H4 (cell line): ENCODE results near the gene WDR73. TPM values are rescaled to one million over a fixed set of nuclear protein-coding genes. Genes with fewer than 3 reads are reported as not detected.

ENCODE experiments used
- DNase-seq: peaks from one replicate; pipeline ENCODE4 v3.0.0-alpha.2; 2015; ENCODE audit warnings: low spot score
- total RNA-seq: library from RNA; depleted of rRNA; stranded (reverse); fragments of >200 nt; shearing (Covaris generic); gene quantifications from 2 replicates; pipeline ENCODE4 v1.2.3, GENCODE V29; 2014

WDR73 gene
- total RNA-seq, 1 experiment from 2014 or later: 17.9 TPM

DNA sequence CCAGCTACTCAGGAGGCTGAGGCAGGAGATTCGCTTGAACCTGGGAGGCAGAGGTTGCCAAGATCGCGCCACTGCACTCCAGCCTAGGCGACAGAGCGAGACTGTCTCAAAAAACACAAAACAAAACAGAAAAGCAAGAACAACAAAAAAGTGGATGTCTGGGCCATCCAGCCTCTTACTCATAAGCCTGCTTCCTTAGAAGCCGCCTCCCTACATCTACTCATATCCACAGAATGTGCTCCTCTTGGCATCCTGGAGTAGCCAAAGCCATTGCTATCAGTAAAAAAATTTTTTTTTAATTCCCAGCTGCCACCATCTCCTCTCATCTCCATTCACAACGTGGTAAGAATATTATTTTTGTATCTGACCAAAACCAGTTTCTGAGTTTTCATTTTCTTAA, 42.5 kb downstream of the WDR73 start:
- no peak for DNase-seq

DNA sequence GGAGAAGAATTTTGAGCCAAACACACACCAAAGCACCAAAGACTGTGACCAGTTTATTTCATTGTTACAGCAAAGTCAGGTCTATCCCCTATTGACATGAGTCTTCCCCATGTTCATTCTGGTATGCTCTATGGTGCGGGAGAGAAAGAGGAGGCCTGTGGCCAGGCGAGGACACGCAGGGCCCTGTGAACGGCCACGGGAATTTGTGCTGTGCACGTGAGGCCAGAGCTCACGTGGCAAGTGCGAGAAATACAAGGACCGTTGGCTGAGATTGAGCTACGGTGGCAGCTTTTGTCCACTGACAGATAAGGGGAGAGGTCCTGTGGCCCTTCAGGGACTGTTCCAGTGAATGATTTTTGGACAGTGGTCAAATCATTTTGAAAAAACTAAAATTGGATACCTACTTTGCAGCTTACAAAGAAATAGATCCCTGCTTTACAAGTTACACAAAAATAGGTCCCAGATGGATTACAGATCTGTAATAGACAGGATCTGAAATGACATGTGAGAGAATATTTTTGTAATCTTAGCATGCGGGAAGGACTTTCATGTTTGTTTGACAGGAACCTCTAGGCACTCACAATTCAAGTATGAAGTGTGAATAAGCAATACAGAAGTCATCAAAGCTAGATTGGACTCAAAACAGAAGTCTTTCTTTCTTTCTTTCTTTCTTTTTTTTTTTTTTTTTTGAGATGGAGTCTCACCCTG, 44.1 kb downstream of the WDR73 start:
- no peak for DNase-seq

DNA sequence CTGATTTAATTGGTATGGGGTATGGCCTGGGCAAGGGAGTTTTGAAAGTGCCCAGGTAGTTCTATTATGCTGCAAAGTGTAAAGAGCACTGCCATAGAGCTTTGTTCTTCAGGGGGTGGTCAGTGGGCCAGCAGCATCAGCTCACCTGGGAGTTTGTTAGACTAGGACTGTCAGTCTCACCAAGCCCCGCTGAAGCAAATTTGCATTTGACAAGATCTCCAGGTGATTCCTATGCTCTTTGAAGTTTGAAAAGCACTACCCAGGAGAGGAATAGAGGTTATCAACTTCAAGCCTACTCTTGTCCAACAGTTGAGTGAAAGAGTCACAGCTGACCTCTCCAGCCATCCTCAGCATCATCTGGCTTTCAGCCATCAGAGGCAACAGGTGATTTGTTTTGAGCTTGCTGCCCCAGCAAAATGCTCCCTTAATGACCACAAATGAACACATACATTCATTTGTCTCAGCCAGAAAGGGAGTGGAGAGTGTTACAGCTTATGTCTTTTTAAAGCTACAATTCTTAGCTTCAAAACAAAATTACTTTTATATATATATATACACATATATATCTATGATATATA, 45.3 kb downstream of the WDR73 start:
- DNase-seq: no peak

DNA sequence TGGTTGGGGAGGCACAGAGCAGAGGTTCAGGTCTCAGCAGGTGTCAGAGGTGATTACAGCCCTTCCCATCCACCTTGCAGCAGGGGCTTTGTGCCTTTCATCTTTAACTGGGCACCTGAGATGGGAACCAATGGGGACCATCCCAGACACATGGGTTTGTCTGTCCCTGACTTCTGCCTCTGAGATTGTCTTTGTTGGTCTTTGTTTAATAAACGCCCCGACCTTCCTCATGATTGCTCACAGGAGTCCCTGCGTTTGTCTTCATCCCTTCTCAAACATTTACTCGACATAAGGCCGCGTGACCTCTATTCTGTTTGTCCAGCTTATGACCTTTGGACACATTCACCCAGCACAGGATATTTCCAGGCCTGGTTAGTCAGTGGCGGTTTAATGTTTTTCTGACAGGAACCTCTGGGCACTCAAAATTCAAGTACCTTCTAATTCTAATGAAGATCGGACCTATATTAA, 47.4 kb downstream of the WDR73 start:
- DNase-seq: no peak

DNA sequence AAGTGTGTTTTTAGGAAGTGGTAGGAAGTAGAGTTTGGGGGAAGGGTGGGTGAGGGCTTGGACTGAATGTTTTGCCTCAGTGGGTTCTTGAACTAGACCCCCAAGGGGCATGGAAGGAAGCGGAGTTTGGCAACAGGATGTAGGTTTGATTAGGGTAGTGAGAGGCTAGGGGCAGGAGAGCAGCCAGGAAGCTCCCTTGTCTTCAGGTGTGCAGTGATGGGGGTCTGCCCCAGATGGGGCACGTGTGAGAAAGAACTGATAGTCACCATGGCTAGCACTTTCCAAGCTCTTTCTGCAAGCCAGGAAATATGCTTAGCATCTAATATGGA, 48.6 kb downstream of the WDR73 start:
- DNase-seq: no peak

DNA sequence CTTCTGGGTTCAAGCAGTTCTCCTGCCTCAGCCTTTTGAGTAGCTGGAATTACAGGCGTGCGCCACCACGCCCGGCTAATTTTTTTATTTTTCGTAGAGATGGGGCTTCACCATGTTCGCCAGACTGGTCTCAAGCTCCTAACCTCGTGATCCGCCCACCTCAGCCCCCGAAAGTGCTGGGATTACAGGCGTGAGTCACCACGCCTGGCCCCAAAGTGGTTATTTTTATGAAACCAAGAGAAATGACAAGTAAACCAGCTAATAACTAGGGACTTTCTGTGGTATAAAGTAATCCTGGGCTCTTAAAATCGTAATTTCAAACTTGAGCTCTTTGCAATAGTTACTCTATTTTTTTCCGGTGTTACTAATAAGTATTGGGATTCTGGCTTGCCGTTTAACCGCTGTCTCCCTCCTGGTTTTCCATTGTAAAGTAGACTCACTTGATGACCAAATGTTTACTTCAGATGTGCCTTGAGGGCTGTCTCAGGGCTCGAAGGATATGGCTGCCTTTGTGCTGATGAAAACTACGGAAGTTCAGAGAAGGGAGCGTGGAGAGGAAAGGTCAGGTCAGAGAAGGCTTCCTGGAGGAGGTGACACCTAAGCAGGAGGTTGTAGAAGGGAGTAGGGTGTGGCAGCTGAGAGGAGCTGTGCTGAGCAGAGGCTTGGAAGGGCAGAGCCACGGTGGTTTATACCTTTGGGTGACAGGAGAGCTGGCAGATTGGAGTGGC, 49.1 kb downstream of the WDR73 start:
- peak; percentile 18 for DNase-seq

DNA sequence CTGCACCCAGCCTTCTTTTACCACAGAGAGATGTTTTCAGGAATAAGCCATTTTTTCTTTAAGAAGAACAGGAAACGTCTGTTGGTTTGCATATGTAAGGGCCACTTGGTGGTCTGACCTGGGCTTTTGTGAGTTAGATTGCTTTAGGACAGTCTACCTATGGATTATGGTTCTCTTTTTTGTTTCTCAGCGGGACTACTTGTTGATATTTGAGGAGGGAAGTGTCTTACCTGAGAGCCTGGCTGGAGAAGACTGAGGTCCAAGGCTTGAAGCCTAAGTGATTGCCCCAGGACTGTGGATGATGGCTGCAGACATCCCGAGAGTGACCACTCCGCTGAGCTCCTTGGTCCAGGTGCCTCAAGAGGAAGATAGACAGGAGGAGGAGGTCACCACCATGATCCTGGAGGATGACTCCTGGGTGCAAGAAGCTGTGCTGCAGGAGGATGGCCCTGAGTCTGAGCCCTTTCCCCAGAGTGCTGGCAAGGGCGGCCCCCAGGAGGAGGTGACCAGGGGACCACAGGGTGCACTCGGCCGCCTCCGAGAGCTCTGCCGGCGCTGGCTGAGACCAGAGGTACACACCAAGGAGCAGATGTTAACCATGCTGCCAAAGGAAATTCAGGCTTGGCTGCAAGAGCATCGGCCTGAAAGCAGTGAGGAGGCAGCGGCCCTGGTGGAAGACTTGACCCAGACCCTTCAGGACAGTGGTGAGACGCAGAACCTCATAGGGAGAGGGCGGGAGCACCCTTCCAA, 50.3 kb downstream of the WDR73 start:
- DNase-seq: no peak

DNA sequence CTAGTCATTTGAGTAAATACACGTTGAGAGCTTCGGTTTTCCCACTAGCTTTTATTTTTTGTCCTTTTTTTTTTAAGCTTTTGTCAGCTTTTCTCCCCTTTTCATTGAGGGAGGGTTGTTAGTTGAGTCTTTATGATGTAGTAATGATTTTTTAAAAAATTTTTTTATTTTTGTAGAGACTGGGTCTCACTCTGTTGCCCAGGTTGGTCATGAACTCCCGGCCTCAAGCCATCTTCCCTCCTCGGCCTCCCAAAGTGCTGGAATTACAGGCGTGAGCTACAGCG, 52.6 kb downstream of the WDR73 start:
- DNase-seq: no peak

DNA sequence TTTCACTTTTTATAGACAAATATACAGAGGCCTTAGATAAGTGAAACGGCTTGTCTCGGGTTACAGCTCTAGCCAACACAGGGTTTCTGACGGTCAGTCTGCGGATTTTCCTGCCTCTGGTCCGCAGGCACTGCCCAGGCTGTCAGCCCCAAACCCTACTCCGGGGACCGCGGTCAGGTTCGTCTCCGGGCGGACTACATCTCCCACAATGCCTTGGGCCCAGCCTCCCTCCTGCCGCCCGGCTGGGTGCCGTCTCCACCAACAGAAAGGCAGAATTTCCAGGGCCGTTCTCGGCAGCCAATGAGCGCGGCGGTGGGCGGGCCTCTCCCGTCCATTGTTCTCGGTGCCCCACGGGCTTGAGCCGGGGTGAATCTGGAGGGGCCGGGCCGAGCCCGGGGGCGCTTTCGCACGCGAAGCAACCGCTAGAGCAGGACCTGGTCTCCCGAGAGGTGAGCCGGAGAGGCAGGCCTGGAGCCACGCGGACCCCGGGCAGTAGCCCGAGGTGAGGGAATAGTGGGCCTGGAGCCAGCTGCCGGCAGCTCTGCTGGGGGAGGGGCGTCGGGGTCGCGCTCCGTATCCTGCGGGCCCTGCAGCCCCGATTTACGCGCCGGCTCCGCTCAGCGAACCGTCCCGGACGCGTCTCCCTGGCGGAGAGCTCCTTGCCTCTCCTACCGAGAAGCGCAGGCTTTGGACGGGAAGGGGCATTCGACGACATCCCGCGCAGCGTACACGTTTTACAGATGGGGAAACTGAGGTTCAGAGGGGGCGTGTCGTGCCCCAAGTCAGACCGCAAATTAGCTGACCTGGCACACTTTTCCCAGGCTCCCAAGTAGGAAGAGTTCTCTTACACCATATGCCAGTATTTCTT, 53.2 kb downstream of the WDR73 start, which contains the start of gene ZSCAN2:
Gene ZSCAN2 (plus strand): TSS at position 323 of the 868 bp plus-strand sequence. CDS start 2,919 bp downstream, outside the sequence.
- DNase-seq: peak; percentile 93

DNA sequence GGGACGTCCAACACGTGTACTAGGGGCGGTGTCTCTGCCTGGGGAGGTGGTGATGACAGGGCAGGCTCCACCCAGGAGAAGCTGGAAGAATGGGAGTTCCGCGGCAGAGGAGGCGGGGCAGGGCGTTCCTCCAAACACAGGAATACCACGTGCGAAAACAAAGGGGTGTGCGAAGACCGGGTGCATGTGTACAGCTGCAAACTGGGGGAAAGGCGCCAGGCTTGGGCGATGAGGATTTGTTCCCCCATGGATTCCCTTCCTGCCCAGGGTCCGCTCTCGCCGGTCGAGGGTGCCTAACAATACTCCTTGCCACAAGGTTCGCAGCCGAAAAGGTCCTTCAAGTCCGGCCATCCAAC, 53.8 kb downstream of the WDR73 start:
- peak; percentile 90 for DNase-seq

DNA sequence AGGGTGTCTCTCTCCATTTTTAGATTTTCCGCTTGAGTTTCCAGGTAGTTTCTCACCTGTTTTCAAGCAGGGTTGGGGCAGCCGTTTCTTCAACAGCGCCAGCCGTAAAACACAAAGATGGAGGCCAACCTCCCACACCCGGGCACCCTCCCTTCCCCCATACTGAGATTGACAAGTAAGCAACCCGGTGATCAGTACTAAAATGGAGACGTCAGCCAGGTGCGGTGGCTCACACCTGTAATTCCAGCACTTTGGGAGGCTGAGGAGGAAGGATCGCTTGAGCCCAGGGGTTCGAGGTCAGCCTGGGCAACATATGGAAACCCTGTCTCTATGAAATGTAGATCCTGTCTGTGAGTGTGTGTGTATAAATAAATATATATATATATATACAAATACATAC, 54.2 kb downstream of the WDR73 start:
- DNase-seq: no peak

DNA sequence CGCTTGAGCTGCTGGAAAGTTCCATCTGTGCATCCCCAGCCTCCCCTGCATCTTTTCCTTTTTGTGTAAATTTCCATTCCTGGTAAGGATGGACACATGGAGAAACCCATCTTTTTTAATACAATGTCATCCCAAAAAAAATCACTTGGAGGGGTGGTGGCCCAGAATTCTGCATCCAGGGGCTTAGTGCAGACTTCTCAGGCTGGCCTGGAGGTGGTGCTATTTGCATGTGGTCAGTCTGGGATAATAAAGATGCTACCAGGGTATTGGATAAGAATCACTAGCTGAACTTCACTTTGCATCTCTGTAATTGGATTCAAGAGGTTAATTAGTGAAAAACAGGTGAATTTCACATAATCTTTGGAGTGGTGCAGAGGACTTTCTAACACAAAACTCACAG, 55.1 kb downstream of the WDR73 start:
- peak; percentile 25 for DNase-seq

DNA sequence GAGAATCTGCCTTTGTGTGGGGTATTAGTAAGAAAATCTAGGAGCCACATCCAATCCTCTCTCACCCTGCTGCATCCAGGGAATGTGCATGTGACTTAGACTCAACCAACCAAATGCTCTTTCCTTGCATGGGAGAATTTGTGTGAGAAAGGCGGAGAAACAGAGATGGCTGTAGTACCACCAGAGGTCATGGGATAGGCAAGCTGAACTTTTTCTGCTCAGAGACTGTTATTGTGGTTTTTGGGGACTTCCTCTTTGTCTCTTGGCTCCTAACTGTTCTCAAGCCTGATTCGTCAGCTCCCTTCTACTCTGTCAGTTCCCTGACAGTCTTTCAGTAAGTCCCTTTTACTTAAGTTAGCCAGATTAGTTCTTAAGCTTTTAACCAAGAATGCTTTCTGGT, 55.8 kb downstream of the WDR73 start:
- no peak for DNase-seq

DNA sequence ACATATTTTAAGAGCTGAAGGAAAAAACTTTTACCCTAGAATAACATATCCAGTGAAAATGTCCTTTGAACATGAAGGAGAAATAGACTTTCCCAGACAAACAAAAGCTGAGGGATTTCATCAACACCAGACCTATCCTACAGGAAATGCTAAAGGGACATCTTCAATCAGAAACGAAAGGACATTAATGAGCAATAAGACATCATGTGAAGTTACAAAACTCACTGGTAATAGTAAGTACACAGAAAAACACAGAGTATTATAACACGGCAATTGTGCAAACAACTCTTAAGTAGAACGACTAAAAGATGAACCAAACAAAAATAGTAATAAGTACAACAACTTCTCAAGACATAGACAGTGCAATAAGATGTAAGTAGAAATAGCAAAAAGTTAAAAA, 56.8 kb downstream of the WDR73 start:
- no peak for DNase-seq

DNA sequence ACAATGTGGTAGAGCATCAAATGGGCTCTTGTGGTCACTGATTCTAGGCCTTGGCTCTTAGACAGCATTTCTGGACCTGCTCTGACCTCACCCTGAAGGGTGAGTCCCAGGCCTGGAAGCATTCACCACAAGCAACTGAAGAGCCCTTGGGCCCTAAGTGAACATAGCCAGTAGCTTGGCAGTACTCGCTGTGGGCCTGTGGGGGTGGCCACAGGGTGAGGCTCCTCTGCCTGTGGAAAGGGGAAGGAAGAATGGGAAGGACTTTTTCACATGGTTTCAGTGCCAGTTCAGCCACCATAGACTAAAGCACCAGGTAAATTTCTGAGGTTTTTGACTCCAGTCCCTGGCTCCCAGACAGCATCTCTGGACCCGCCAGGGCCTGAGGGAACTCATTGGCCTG, 58.4 kb downstream of the WDR73 start:
- DNase-seq: no peak

DNA sequence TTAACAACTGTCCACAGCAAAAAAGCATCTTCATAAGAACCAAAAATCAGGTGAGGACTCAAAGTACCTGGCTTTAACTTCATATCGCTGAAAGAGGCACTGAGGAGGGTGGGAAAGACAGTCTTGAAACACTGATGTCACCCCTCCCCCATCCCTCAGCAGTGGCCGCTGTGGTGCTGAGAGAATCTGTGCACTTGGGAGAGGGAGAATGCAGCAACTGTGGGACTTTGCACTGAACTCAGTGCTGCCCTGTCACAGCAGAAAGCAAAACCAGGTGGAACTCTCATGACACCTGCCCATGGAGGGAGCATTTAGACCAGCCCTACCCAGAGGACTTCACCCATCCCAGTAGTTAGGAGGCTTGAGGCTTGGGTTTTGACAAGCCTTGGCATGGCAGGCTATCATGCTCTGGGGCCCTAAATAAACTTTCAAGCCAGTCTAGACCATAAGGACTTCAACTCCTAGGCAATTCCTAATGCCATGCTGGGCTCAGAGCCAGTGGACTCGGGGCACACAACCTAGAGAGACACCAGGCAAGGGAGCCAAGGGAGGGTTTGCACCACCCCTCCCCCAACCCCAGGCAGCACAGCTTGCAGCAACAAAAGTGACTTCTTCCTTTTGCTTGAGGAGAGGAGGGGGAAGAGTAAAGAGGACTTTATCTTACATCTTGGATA, 59.3 kb downstream of the WDR73 start:
- no peak for DNase-seq

DNA sequence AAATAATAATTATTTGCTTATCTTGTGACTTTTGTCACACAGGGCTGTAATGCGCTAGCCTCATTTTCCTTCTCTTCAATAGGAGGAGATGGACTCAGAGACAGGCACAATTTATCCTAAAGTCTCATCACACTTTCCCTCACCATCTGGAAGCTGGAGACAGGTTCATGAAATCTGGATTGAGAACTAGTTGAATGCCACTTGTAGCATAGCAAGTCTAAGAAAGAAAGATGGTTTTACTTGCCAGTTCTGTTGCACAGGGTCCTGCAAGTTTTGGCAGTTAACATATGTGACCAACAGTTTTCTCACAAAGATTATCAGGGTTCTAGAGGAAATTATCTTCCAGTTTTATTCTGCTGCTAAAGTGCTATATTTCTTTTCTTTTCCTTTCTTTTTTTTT, 62.3 kb downstream of the WDR73 start:
- no peak for DNase-seq

DNA sequence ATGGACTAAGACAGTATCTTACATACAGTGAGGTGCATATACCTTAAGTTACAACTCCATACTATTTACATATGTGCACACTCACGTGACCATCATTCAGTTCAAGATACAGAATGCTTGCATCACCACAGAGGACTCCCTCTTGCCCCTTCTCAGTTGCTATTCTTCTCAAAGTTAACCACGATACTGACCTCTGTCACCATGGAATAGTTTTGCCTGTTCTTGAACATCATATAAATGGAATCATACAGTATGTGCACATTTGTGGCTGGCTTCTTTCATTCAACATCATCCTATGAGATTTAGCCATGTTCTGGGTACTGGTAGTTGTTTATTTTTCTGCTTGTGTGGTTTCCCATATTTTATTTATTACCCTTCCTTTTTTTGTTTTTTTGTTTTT, 63.7 kb downstream of the WDR73 start:
- no peak for DNase-seq
